Activated CD4-positive, alpha-beta T cell treated with anti-CD3 and anti-CD28 coated beads for 1 hour (primary cell): ENCODE results near the gene INO80C.

Source experiments
- DNase-seq: peaks from one replicate; pipeline ENCODE4 v3.0.0-alpha.2; 2020

The INO80C gene, protein sequence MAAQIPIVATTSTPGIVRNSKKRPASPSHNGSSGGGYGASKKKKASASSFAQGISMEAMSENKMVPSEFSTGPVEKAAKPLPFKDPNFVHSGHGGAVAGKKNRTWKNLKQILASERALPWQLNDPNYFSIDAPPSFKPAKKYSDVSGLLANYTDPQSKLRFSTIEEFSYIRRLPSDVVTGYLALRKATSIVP

DNA sequence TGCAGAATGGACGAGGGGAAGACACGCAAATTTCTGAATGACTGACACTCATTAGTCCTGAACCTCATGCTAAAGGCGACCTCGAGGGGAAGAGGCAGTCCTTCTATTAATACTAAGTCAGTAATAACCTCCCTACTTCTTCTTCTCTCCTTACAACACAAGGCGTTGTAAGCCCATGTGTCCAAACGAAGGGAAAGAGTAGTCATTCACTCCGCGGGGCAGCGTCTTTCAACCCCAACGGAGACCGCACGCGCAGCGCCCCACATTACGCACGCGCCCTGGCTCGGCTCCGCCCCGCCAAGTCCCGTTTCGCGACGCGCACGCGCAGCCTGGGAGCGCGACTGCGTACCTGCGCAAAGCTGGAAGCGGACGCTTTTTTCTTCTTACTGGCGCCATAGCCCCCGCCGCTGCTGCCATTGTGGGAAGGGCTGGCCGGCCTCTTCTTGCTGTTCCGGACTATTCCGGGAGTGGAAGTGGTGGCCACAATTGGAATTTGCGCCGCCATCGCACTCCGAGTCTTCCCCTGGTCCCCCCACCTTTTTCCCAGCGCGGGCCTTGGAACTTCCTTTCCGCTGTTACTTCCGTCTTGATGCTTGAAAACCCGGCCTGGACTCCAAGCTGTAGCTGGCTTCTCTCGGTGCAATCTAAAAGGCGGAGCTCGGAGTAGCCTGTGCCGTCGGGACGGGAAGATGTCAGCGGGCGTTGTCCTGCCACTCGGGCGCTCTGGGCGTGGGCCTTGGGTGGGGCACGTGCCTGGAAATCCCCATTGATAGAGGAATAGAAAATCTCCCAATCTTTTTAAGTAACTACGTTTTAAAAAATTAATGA lies at the start of gene INO80C:
INO80C (minus strand) TSS at position 591 of the 828 bp plus-strand sequence; CDS start at position 505, 86 bp downstream.
- peak; percentile 89 for DNase-seq

- no peak for DNase-seq
Measured at GRCh38 chr18:35547008-35547605, 49.3 kb upstream of the INO80C start.

DNA sequence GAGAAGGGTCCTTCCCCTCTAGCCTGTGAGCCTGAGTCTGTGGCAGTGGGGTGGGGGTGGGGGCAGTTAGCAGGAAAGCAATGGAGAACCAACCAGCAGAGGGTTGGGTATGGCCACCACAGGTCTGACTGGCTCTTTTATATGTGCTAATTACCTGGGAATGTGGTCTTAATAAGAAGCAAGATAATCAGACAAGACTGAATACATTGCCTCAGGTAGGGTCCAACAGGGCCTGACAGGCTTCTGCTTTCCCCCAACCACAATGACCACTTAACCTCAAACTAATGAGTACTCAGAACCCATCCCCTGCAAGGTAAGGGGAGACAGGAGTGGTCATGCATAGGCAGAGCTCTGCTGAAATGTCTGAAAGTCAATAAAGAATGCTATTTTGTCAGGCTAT lies 44.6 kb upstream of the INO80C start:
- DNase-seq, result no peak

DNA sequence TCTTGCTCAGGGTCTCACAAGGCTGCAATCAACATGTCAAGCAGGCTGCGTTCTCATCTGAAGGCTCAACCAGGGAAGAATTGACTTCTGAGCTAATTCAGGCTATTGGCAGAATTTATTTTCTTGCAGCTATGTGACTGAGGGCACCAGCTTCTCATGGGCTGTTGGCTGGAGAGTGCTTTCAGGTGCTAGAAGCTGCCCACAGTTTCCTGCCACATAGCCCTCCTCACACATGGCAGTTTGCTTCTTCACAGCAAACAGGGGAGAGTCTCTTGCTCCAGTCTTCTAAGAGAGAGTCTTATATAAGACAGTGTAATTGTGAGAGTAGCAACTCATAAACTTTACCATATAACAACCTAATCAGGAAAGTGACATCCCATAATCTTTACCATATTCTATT lies 37.5 kb upstream of the INO80C start:
- no peak for DNase-seq

DNA sequence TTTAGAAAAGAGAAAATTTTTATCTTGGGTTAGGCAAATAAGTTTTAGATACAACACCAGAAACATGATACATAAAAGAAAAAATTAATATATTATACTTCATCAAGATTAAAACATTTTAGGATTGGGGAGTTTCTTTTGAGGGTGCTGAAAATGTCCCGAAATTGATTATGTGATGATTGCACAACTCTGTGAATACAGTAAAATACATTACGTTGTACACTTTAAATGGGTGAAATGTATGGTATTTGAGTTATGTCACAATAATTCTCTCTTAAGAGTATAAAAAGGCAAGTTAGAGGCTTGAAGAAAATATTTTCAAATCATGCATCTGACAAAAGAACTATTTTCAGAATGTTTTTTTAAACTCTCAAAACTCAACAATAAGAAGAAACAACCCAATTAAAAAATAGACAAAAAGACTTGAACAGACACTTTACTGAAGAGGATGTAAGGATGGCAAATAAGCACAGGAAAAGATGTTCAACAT lies 36.2 kb upstream of the INO80C start:
- no peak for DNase-seq

- DNase-seq, result no peak
Measured at GRCh38 chr18:35528749-35529274, 31.1 kb upstream of the INO80C start.

GRCh38 chr18:35526495-35527059 lies 28.8 kb upstream of the INO80C start:
- DNase-seq, result no peak

DNA sequence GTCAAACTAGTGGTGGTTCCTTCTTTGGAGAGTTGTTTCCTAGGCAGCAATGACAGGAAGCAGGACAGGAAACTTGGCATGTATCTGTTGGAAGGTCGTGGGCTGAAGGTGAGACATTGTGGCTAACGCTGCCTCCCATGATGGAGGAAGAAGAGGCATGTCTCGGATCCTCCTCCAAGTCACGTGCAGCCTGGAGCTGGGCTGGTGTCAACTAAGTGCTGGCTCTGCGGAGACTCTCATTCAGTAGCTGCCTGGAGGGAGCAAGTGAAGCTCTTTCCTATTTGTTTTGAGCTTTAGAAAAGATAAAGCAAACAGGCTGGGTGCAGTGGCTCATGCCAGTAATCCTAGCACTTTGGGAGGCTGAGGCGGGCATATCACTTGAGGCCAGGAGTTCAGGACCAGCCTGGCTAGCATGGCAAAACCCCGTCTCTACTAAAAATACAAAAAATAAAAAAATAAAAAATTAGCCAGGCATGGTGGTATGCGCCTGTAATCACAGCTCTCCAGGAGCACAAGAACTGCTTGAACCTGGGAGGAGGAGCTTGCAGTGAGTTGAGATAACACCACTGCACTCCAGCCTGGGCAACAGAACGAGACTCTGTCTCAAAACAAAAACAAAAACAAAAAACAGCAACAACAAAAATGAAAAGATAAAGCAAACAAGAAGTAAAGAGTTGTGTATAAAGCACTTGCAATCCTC lies 28.2 kb upstream of the INO80C start:
- DNase-seq, result no peak

DNA sequence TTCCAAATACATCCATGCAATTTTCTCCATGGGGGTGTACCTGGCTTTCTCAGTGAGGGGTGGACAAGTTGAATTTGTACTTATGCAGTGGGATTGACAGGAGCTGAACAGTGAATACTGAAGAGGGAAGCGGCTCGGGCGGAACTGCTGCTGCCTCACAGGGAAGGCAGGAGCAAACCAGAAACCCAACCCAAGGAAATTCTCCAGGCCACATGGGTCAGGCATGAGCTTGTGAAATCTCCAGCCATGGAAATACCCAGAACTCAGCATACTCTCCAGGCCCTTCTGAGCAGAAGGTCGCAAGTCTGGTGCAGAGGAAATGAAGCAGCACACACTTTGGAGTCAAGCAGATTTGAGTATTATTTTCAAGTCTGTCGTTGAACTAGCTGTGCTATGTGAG lies 26.5 kb upstream of the INO80C start:
- no peak for DNase-seq

DNA sequence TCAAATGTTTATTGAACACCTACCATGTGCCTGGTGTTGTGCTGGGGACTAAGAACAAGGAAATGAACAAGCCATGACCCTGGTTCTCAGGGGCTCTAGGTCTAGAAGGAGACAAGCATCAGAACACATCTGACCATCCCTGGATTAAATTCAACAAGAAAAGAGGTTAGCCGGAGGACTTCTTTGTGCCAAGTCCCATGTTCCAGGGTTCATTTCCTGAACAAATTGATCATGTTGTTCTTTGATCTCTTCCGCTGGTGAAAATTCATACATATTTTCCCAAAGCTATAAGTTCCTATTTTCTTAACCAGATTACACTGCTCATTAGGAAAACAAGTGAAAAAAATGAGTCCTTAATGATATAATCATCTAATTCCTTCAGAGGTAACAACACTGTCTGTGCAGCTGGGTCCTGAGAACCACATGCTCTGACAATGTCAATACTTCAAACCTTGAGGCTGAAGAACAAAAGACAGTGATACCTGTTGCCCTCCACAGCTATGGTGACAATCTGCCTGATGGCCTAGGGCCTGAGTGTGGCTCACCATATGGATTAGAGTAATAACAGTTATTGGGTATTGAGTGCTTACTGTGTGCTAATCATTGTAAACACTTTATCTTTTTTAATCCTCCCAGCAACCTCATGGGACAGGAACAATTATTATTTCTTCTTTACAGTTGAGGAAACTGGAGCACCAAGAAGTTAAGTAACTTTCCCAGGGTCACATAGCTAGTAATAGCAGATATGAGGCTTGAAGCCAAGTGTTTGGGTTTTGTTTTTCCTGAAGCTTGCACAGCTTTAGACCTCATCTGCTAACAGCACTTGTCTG lies 24.6 kb upstream of the INO80C start:
- no peak for DNase-seq

DNA sequence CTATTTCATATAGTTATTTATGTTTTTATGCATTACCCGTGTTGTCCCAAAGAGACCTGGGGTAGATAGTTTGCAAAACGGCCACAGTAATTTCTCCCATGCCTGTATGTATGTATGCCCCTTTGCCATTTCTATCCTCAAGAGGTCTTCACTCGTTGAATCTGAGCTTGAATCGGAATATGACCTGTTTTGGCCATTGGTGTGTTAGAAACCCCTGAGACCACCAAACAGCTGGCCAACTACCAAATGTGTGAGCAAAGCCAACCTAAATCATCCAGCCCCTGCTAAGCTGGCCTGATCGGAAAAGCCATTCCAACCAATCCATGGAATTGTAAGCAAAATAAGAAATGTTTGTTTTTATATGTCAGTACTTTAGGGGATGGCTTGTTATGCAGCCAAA lies 23.4 kb upstream of the INO80C start:
- DNase-seq, result no peak

GRCh38 chr18:35519148-35519899 lies 21.6 kb upstream of the INO80C start:
- no peak for DNase-seq

GRCh38 chr18:35517715-35518114 lies 20.0 kb upstream of the INO80C start:
- no peak for DNase-seq

GRCh38 chr18:35516789-35517188 lies 19.0 kb upstream of the INO80C start:
- DNase-seq, result no peak

DNA sequence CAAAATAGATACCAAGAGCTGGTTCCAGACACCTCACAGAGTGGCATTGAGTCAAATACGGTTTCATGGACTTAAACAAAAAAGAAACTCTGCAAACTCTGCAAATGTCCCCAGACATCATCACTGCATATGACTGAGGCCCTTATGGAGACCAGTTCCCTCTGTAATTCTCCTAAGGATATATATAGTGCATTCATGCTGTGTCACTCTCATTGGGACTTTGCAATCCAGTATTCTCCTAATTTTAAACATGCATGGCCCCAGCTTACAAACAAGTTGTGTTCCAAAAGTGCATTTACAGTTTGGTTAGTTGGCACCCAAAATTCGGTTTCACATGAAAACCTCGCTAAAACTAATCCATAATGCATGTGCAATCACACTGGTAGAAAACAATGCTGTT lies 18.6 kb upstream of the INO80C start:
- no peak for DNase-seq

DNA sequence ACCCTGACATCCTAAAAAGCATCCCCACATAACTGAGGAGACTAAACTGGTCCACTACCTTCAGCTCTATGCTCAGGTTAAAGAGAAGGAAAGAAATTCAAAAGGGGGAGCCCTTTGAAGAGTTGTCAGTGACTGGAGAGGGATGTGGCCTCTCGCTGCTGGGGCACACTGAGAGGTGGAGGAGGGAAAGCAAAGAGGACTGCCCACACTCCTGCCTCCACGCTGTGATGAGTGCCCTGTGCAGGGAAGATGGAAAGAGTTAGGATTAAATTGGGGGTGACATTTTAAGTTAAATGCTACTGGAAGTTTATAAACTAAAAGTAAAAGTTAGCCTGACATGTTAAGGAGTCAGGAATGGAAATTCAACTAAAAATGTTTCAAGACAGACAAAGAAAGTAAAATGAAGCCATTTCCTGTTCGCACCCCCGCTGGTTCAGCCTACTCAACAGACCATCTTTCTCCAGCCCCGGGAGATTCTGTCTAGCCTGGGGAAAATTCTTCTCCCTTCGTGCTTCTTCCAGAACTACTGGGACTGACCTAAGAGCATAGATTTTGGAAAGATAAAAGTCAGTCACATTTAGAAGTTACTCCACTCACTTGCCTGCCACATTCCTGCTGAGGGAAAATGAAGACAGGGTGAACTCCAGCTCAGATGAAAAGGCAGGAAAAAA lies 17.8 kb upstream of the INO80C start:
- no peak for DNase-seq

DNA sequence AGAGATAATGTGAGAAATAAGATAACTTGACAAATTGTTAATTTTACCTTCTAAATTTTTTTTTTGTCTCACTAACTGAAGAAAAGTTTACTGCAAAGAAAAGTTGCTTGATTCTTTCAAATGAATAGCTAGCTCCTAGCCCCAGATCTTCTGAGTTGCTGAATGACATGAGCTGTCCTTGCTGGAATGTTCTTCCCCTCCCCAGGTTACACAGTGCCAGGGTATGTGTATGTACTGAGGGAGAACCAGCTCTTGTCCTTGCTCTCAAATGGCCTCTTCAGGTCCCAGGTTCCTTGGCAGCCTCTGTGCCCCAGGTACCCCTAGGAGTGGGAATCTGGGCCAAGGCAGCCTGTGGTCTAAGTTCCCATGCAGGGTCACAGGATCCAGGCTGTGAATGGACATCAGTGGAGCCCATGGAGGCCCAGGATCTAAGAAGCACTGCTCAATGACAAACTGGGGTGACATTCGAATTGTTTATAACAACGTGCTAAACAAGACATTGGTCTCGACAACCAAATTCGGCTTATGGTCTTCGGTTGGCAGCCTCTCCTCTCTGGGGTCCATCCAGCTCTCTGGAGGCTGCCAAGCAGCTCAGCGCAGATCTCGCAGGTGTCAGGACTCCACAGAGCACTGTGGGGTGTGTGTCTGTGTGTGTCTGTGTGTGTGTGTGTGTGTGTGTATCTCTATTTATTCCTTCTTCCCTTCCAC lies 17.1 kb upstream of the INO80C start:
- DNase-seq, result no peak

DNA sequence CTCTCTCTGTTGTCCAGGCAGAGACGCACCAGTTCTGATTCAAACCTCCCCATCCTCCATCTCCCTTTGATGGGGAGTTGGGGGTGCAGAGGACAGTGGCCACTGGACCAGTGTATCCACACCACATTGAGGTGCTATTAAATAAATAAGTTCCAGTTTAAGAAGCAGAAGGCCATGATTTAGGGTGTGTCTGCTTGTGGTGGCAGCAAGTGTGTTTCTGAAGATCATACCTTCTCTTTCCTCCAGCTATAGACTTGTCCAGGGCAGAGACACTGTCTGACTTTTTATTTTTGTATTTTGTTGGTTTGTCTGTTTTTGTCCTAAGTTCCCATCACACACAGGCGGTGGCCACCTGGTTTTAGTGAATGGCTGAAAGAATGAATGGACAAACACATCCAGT lies 16.5 kb upstream of the INO80C start:
- no peak for DNase-seq

- no peak for DNase-seq
Measured at GRCh38 chr18:35513181-35513936, 15.6 kb upstream of the INO80C start.
